Measurements from ENCODE around the gene ANKRD50. TPM values are rescaled to one million over a fixed set of nuclear protein-coding genes. Genes with fewer than 3 reads are reported as not detected.

Gene ANKRD50, protein sequence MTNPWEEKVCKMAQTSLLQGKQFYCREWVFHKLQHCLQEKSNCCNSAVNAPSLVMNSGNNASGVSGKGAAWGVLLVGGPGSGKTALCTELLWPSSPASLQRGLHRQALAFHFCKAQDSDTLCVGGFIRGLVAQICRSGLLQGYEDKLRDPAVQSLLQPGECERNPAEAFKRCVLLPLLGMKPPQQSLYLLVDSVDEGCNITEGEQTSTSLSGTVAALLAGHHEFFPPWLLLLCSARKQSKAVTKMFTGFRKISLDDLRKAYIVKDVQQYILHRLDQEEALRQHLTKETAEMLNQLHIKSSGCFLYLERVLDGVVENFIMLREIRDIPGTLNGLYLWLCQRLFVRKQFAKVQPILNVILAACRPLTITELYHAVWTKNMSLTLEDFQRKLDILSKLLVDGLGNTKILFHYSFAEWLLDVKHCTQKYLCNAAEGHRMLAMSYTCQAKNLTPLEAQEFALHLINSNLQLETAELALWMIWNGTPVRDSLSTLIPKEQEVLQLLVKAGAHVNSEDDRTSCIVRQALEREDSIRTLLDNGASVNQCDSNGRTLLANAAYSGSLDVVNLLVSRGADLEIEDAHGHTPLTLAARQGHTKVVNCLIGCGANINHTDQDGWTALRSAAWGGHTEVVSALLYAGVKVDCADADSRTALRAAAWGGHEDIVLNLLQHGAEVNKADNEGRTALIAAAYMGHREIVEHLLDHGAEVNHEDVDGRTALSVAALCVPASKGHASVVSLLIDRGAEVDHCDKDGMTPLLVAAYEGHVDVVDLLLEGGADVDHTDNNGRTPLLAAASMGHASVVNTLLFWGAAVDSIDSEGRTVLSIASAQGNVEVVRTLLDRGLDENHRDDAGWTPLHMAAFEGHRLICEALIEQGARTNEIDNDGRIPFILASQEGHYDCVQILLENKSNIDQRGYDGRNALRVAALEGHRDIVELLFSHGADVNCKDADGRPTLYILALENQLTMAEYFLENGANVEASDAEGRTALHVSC (N-terminal part only)
- total RNA-seq = 14.4 and 25.3 TPM in 2 replicates

DNA sequence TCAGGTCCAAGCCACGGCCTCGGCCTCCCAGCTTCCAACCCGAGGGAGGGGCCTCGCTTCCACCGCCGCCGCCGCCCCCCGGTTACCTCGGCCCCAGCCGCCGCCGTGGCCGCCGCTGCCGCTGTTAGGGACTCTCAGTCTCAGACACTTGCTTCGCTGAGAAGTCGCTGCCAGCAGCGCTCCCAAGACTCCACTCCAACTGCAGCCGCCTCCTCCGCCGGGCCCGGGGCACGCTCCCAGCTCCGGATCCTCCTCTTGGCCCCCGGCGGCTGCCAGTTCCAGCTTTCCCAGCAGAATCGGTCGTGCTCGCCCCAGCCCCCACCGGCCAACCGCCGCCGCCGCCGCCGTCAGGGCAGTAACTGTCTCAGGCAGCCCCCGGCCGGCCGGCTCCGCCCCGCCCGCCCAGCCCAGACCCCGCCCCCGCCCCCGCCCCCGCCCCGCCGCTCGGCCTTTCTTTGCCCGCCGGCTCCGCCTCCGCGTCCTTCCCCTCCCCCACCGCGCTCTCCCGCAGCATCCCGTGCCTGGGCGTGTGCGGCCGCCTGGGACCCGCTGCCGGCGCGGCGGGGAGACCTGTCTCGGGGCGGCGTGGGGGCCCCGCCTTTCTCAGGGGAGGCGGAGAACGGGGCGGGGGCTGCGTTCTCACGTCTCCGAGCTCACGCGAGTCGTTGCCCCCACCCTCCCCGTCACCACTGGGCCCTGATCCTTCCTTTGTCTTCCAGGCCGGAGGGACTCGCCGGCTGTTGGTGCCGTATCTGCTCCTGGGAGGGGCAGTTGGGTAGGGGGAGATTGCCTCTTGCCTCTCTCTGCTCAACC lies at the start of gene ANKRD50:
TSS of gene ANKRD50 (minus strand) at position 361 of the 813 bp plus-strand sequence. CDS start 2,221 bp downstream, outside the sequence.

